Measurements from ENCODE around the gene PLA2G15. TPM values are rescaled to one million over a fixed set of nuclear protein-coding genes. Genes with fewer than 3 reads are reported as not detected.

Gene PLA2G15
- total and polyA plus RNA-seq, 2 of the 13 experiments (the other 11 are each of a cell fraction or from before 2014, with no cell fraction given), result 14.4 to 23.7 TPM

DNA sequence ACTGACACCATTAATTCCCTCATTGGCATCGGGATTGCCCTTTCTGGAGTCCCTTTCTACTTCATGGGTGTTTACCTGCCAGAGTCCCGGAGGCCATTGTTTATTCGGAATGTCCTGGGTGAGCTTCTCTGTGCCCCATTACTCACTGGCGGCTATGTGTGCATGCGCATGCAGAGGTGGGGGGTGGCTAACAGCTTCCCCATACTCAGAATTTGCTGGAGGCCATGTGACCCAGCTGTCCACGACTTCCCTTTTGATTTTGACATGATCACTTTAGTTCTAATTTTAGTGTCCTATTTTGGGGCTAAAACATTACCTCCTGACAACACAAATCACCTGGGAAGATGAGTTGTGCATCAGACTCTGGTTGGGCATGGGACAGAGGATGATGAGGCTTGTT, 51.5 kb downstream of the PLA2G15 start:
- no TSS peak for BruUV-seq (replicated peaks)
- Histone ChIP-seq H3K27me3 (ENCODE audit: control insufficient read depth in 1 of 2, insufficient read depth in 2 of 2, low read length in 2 of 2) (no peaks in the 10 kb centered on the region), H3K4me1 (ENCODE audit: insufficient read depth, low read length) (peaks cover 37% of the 10 kb centered on the region), H4K20me1 (ENCODE audit: insufficient read depth, low read length) (0 out of 2 replicates have a peak, but pooled peaks cover 2% of the 10 kb centered on the region), H3K79me2 (ENCODE audit: insufficient read depth, low read length) (no peaks in the 10 kb centered on the region), H3K9ac (ENCODE audit: insufficient read depth, low read depth, low read length) (no peak overlapping the region), H3K9me3 (ENCODE audit: low read length) (no peaks in the 10 kb centered on the region), H3K4me3 (replicated peaks in 1 of 3; ENCODE audit: insufficient read depth in 1 of 3, low read depth in 2 of 3, low read length in 3 of 3) (no peak overlapping the region), H2AFZ (ENCODE audit: low read length) (no peak overlapping the region), H3K36me3 (replicated peaks in 1 of 2; ENCODE audit: control insufficient read depth in 1 of 2, insufficient read depth in 2 of 2, low read length in 2 of 2) (peaks cover 56 to 97% of the 10 kb centered on the region in 2 experiments), H3K4me2 (ENCODE audit: low read depth, low read length) (no peak overlapping the region), H3K27ac (ENCODE audit: extremely low read length, insufficient read depth, low read length) (no peak overlapping the region)
- ATAC-seq, result no peak
- in situ Hi-C loops (cut with HindIII; ENCODE audit: extremely low pct_ligation_motif_present, low pct_unique_long_range_greater_than_20kb), result no loop called here
- ChIA-PET CTCF (ENCODE audit: low intra/inter-chr PET ratio, low total read pairs) (no interaction called here), POLR2A (interaction anchor here (0.5 to 5.9 kb wide), 7 partner anchors 13 to 273 kb away, joined by 3 to 60 read pairs (median 4); partner anchors contain the start of genes PRMT7, SLC7A6 and SLC7A6OS)
- DNase-seq (ENCODE audit: low spot score), result no peak
- 91% methylated on average over 6 of the region's 6 CpGs for WGBS (ENCODE audit: low lambda C conversion rate)
- intact Hi-C loops (cut with micrococcal nuclease; ENCODE audit: unreplicated experiment), result no loop called here
- FAIRE-seq, result no peak
- TF ChIP-seq SMARCC2 (IDR thresholded peaks at IDR 0.05) (no peak), ZNF232 (CRISPR knock-in tag; IDR thresholded peaks at IDR 0.05; ENCODE audit: borderline replicate concordance) (no peak), SP1 (IDR thresholded peaks at IDR 0.05) (no peak), SP1 (CRISPR knock-in tag; IDR thresholded peaks at IDR 0.05) (no peak), HMGA1 (CRISPR knock-in tag; conservative IDR thresholded peaks at IDR 0.05) (no peak), RAD51 (IDR thresholded peaks at IDR 0.05; ENCODE audit: borderline replicate concordance) (no peak), IRX3 (CRISPR knock-in tag; IDR thresholded peaks at IDR 0.05; ENCODE audit: borderline replicate concordance, low read depth) (no peak), MTF2 (CRISPR knock-in tag; IDR thresholded peaks at IDR 0.05; ENCODE audit: borderline replicate concordance) (no peak)
- TF ChIP-seq, protein P1, sequence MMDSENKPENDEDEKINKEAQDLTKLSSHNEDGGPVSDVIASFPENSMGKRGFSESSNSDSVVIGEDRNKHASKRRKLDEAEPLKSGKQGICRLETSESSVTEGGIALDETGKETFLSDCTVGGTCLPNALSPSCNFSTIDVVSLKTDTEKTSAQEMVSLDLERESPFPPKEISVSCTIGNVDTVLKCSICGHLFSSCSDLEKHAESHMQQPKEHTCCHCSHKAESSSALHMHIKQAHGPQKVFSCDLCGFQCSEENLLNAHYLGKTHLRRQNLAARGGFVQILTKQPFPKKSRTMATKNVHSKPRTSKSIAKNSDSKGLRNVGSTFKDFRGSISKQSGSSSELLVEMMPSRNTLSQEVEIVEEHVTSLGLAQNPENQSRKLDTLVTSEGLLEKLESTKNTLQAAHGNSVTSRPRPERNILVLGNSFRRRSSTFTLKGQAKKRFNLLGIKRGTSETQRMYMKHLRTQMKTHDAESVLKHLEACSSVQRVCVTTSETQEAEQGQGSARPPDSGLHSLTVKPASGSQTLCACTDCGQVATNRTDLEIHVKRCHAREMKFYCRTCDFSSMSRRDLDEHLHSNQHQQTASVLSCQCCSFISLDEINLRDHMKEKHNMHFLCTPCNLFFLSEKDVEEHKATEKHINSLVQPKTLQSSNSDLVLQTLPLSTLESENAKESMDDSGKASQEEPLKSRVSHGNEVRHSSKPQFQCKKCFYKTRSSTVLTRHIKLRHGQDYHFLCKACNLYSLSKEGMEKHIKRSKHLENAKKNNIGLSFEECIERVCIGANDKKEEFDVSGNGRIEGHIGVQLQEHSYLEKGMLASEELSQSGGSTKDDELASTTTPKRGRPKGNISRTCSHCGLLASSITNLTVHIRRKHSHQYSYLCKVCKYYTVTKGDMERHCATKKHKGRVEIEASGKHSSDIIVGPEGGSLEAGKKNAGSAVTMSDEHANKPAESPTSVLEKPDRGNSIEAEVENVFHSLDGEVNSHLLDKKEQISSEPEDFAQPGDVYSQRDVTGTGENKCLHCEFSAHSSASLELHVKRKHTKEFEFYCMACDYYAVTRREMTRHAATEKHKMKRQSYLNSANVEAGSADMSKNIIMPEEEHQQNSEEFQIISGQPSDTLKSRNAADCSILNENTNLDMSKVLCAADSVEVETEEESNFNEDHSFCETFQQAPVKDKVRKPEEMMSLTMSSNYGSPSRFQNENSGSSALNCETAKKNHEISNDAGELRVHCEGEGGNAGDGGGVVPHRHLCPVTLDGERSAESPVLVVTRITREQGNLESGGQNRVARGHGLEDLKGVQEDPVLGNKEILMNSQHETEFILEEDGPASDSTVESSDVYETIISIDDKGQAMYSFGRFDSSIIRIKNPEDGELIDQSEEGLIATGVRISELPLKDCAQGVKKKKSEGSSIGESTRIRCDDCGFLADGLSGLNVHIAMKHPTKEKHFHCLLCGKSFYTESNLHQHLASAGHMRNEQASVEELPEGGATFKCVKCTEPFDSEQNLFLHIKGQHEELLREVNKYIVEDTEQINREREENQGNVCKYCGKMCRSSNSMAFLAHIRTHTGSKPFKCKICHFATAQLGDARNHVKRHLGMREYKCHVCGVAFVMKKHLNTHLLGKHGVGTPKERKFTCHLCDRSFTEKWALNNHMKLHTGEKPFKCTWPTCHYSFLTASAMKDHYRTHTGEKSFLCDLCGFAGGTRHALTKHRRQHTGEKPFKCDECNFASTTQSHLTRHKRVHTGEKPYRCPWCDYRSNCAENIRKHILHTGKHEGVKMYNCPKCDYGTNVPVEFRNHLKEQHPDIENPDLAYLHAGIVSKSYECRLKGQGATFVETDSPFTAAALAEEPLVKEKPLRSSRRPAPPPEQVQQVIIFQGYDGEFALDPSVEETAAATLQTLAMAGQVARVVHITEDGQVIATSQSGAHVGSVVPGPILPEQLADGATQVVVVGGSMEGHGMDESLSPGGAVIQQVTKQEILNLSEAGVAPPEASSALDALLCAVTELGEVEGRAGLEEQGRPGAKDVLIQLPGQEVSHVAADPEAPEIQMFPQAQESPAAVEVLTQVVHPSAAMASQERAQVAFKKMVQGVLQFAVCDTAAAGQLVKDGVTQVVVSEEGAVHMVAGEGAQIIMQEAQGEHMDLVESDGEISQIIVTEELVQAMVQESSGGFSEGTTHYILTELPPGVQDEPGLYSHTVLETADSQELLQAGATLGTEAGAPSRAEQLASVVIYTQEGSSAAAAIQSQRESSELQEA (CRISPR knock-in tag; IDR thresholded peaks at IDR 0.05; ENCODE audit: not compliant biosample characterization), result no peak
- TF ChIP-seq, protein P2, sequence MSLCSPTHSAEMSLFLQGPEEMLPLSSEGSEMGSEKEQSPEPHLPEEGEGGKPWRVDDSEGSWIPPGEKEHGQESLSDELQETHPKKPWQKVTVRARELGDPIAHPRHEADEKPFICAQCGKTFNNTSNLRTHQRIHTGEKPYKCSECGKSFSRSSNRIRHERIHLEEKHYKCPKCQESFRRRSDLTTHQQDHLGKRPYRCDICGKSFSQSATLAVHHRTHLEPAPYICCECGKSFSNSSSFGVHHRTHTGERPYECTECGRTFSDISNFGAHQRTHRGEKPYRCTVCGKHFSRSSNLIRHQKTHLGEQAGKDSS (CRISPR knock-in tag; IDR thresholded peaks at IDR 0.05; ENCODE audit: borderline replicate concordance, low read depth), result no peak
- TF ChIP-seq, protein P3, sequence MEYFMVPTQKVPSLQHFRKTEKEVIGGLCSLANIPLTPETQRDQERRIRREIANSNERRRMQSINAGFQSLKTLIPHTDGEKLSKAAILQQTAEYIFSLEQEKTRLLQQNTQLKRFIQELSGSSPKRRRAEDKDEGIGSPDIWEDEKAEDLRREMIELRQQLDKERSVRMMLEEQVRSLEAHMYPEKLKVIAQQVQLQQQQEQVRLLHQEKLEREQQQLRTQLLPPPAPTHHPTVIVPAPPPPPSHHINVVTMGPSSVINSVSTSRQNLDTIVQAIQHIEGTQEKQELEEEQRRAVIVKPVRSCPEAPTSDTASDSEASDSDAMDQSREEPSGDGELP (IDR thresholded peaks at IDR 0.05; ENCODE audit: borderline replicate concordance, low read depth), result no peak

Data from HepG2 (cell line).